RWPE1 (cell line): ENCODE data around the gene HERC4.

Source experiments
- CTCF ChIA-PET: fragments of 350-600 bp; sonication (Branson Sonifier 250); formaldehyde crosslinking; extraction: SDS; loops from one replicate; lab custom pipeline; 2021; lab: Yijun Ruan, JAX
- POLR2A ChIA-PET: fragments of 400-600 bp; formaldehyde crosslinking; extraction: SDS; loops from one replicate; lab custom pipeline; 2020; ENCODE audit warnings: antibody characterized with exemption; ENCODE audit not compliant: low non-redundant PET; lab: Yijun Ruan, JAX
- DNase-seq: peaks from one replicate; pipeline ENCODE4 v3.0.0; 2012; ENCODE audit warnings: low spot score
- H3K27ac ChIP-seq: fragments of 450-650 bp; 2 replicates; pipeline ENCODE4 v1.5.1; 2017
- CTCF ChIP-seq: fragments of 450-650 bp; conservative IDR thresholded peaks from 2 replicates; pipeline ENCODE4 v1.5.1; 2017; ENCODE audit warnings: low read depth, mild to moderate bottlenecking

HERC4 gene

GRCh38 chr10:68106656-68107055 lies 31.6 kb upstream of the HERC4 start:
- no peak for TF ChIP-seq CTCF
- no peak for DNase-seq
- ChIA-PET CTCF (interaction anchor here (0.7 kb wide), 1 partner anchor 202 kb away, joined by 7 read pairs; no protein-coding TSS in a partner anchor), POLR2A (no interaction called here)
- H3K27ac ChIP-seq, result no peak overlapping the region

- CTCF ChIA-PET, result no interaction called here
- no peak overlapping the region for H3K27ac ChIP-seq
- POLR2A ChIA-PET, result no interaction called here
- no peak for TF ChIP-seq CTCF
- peak; percentile 64 for DNase-seq
These were observed 30.7 kb upstream of the HERC4 start for GRCh38 chr10:68105820-68106219.

GRCh38 chr10:68103901-68104300 lies 28.8 kb upstream of the HERC4 start:
- H3K27ac ChIP-seq, result no peak overlapping the region
- TF ChIP-seq CTCF, result no peak
- no peak for DNase-seq
- CTCF ChIA-PET, result no interaction called here
- POLR2A ChIA-PET, result no interaction called here

GRCh38 chr10:68103261-68103878 lies 28.3 kb upstream of the HERC4 start:
- CTCF ChIA-PET, result no interaction called here
- POLR2A ChIA-PET, result no interaction called here

GRCh38 chr10:68101066-68101465 lies 26.0 kb upstream of the HERC4 start:
- DNase-seq, result no peak
- POLR2A ChIA-PET, result no interaction called here
- CTCF ChIA-PET, result no interaction called here
- TF ChIP-seq CTCF, result no peak
- H3K27ac ChIP-seq, result no peak overlapping the region

More at GRCh38 chr10:68103261-68103878, 28.3 kb upstream of the HERC4 start:
- H3K27ac ChIP-seq, result no peak overlapping the region
- no peak for DNase-seq
- no peak for TF ChIP-seq CTCF

- H3K27ac ChIP-seq, result no peak overlapping the region
- DNase-seq, result no peak
- ChIA-PET POLR2A (no interaction called here), CTCF (interaction anchor here (1.5 kb wide), 1 partner anchor 113 kb away, joined by 5 read pairs; no protein-coding TSS in a partner anchor)
- TF ChIP-seq CTCF, result no peak
These were observed 24.7 kb upstream of the HERC4 start for GRCh38 chr10:68099736-68100135.
